Brain microvascular endothelial cell (primary cell): Measurements from ENCODE around the gene STX17.

Source experiments
- DNase-seq: peaks from one replicate; pipeline ENCODE4 v3.0.0-alpha.2; 2020
- H3K27ac ChIP-seq: fragments of 250-450 bp; sonication (Bioruptor Pico); 2 replicates; pipeline ENCODE4 v1.5.1; 2020; ENCODE audit warnings: mild to moderate bottlenecking, moderate library complexity
- H3K27me3 ChIP-seq: fragments of 250-450 bp; sonication (Bioruptor Pico); replicated peaks from 2 replicates; pipeline ENCODE4 v1.5.1; 2020; ENCODE audit warnings: mild to moderate bottlenecking
- H3K36me3 ChIP-seq: fragments of 250-450 bp; sonication (Bioruptor Pico); replicated peaks from 2 replicates; pipeline ENCODE4 v1.5.1; 2020; ENCODE audit warnings: mild to moderate bottlenecking
- H3K4me3 ChIP-seq: 2 replicates; pipeline ENCODE4 v1.5.1; 2011; ENCODE audit warnings: low read depth, mild to moderate bottlenecking, control low read depth, low read length, moderate library complexity
- in situ Hi-C: cut with HindIII; loops from 2 replicates; pipeline ENCODE4 v1.10.0; 2017; ENCODE audit warnings: low sequenced_read_pairs, low pct_ligation_motif_present
- TF ChIP-seq, protein P1 (sequence below): IDR thresholded peaks from 2 replicates; pipeline ENCODE4 v1.5.1; 2011; ENCODE audit warnings: low read depth, mild to moderate bottlenecking, moderate library complexity, low read length, control low read depth, inconsistent platforms; ENCODE audit errors: missing control alignments

Gene STX17

DNA sequence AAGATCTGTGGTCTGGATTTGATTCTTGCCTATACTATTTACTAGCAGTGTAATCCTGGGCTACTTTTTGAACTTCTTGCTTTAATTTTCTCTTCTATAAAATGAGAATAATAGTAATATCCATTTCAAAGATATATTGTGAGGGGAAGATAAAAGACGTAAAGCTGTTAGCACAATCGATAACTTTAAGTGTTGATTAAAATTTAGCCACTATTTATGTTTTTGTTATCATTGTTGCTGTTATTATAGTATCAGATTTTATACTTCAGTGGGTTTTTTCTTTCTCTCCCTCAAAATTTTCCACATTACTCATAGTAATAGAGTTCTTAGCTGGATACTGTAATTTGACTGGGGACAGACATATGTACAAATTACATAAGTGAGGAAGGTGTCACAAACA is 42.0 kb downstream of the STX17 start:
- DNase-seq, result no peak
- TF ChIP-seq, protein P1, sequence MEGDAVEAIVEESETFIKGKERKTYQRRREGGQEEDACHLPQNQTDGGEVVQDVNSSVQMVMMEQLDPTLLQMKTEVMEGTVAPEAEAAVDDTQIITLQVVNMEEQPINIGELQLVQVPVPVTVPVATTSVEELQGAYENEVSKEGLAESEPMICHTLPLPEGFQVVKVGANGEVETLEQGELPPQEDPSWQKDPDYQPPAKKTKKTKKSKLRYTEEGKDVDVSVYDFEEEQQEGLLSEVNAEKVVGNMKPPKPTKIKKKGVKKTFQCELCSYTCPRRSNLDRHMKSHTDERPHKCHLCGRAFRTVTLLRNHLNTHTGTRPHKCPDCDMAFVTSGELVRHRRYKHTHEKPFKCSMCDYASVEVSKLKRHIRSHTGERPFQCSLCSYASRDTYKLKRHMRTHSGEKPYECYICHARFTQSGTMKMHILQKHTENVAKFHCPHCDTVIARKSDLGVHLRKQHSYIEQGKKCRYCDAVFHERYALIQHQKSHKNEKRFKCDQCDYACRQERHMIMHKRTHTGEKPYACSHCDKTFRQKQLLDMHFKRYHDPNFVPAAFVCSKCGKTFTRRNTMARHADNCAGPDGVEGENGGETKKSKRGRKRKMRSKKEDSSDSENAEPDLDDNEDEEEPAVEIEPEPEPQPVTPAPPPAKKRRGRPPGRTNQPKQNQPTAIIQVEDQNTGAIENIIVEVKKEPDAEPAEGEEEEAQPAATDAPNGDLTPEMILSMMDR, result no peak
- Histone ChIP-seq H3K4me3 (no peak overlapping the region), H3K27me3 (no peaks in the 10 kb centered on the region), H3K27ac (no peak overlapping the region), H3K36me3 (no peaks in the 10 kb centered on the region)
- in situ Hi-C loops, result no loop called here

DNA sequence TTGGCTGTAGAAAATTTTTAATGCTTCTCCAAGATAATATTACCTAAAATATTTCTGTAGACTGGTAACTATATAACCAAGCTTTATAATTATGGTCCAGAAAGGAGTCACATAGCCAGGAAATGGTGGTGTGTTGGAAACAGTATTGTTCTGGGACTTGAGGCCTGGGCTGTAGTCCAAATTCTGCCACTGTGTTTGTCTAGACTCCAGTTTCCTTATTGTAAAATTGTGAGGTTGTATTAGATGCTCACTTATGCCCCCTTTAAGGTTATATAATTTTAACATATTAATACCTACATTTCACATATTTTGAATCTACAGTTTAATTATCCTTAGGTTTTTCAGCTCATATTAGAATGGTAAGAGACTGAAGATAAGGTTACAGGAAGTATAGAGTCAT is 42.4 kb downstream of the STX17 start:
- in situ Hi-C loops, result no loop called here
- Histone ChIP-seq H3K36me3 (no peaks in the 10 kb centered on the region), H3K27me3 (no peaks in the 10 kb centered on the region), H3K4me3 (no peak overlapping the region), H3K27ac (no peak overlapping the region)
- DNase-seq, result peak; percentile 6
- TF ChIP-seq, protein P1, result no peak

DNA sequence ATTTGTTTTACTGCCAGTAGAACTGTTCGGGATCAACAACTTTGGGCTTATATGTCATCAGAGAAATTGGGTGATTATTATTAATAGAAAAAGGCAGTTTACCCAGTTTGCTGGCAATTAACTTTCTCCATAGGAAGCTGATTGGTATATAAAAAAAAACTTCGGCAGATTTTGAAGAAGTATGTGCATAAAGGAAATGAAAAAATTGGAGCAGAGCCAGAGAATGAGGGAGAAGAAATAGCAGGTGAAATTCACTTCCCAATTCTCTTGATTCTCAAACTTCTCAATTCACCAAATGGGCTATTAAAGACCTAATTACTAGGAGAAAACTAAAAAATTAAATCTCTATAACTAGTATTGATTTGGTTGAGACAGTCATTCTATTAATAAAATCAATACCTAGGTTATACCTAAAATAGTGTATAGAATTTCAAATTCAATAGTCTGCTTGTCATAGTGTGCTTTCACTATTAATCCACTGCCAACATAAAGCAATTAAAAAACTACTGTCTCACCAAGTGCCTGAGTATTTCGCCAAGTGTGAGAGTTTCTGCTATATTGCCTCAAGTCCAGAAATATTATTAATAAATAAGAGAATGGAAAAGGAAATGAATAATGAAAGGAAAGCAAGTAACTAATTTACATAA is 47.5 kb downstream of the STX17 start:
- Histone ChIP-seq H3K27ac (no peak overlapping the region), H3K4me3 (no peak overlapping the region), H3K27me3 (no peaks in the 10 kb centered on the region), H3K36me3 (no peaks in the 10 kb centered on the region)
- DNase-seq, result no peak
- in situ Hi-C loops, result no loop called here
- TF ChIP-seq, protein P1, result no peak

DNA sequence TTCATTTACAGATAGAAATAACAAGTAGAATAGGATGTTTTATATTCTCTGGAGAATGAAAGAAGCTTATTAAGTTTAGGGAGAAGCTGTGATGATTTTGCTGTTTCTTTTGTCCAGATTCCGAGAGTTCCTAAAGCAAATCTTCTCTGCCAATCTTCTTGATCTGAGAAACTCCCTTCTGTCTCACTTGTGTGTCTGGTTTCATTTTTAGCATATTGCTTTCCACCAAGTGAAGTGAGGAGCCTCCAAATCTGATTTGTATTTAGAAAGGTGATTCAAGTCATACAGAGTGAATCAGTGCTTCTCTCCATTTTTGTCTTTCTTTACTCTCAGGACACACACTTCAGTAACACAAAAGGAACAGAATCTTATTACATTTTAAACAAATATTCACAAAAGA is 48.4 kb downstream of the STX17 start:
- Histone ChIP-seq H3K36me3 (no peaks in the 10 kb centered on the region), H3K27ac (no peak overlapping the region)
- TF ChIP-seq, protein P1, result no peak

DNA sequence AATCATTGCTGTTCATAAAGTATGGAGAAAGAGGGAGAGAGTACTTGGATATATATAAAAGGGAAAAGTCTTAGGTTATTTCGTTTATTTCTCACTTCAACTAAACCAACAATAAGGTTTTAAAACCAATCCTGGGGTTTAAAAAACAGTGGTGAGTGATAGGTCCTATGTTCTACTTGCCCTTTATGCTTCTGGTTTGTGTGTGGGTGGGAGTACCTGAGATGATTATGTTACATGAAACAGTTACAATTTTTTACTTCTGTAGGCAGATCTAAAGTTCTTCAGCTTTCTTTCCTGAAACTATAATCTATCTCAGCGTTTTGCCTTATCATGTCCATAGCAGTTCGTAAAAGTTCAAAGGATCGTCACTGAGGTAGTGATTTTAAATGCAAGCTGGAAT is 49.2 kb downstream of the STX17 start:
- Histone ChIP-seq H3K36me3 (no peaks in the 10 kb centered on the region), H3K4me3 (no peak overlapping the region), H3K27ac (no peak overlapping the region), H3K27me3 (no peaks in the 10 kb centered on the region)
- TF ChIP-seq, protein P1, result no peak
- no peak for DNase-seq
- in situ Hi-C loops, result no loop called here

More for the DNA sequence above, 48.4 kb downstream of the STX17 start:
- in situ Hi-C loops, result no loop called here
- no peak overlapping the region for H3K4me3 ChIP-seq
- DNase-seq, result no peak
- H3K27me3 ChIP-seq, result no peaks in the 10 kb centered on the region

DNA sequence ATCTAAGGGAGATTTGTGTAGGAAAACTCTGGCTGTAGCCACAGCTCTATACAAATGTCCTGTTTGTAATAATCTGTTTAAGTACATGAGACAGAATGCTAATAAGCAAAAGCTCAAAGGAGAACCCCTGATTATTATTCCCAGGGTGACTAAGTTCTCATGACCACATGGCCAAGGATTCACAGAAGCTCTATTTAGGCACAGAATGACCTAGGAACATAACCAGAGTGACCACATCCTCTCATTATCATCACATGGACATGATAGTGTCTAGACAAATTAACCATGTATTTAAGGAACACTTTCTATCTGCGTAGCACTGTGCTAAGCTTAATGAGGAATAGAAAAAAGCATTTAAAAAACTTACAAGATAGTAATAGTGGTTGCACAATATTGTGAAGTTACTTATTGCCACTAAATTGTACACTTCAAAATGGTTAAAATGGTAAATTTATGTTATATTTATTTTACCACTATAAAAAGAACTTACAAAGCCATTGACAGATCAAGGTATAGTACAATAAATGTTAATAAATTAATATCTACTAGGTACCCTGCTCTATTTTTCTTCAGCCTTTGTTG is 56.3 kb downstream of the STX17 start:
- H3K27ac ChIP-seq, result no peak overlapping the region
- H3K36me3 ChIP-seq, result peaks cover 4% of the 10 kb centered on the region
- no peaks in the 10 kb centered on the region for H3K27me3 ChIP-seq
- in situ Hi-C loops, result no loop called here
- DNase-seq, result peak; percentile 20
- TF ChIP-seq, protein P1, result no peak
- no peak overlapping the region for H3K4me3 ChIP-seq
